Cardiac muscle cell (in vitro differentiated cells and primary cell): ENCODE measurements around the gene CAPN3. TPM values are rescaled to one million over a fixed set of nuclear protein-coding genes. Genes with fewer than 3 reads are reported as not detected.

Source experiments
- DNase-seq, 2 donors: peaks; one replicate each; pipeline versions ENCODE4 v3.0.0 to v3.0.0-alpha.2; 2010 to 2017; ENCODE audit warnings: low read depth in 1 of 2, low spot score in 1 of 2
- H3K27ac ChIP-seq: fragments of 200-600 bp; sonication (generic); 2 replicates; pipeline ENCODE4 v1.5.1; 2016
- H3K27me3 ChIP-seq: fragments of 200-600 bp; sonication (generic); 2 replicates; pipeline ENCODE4 v1.6.0; 2016; ENCODE audit warnings: control low read depth
- H3K36me3 ChIP-seq: fragments of 200-600 bp; sonication (generic); 2 replicates; pipeline ENCODE4 v1.5.1; 2016; ENCODE audit warnings: control low read depth
- H3K4me1 ChIP-seq: fragments of 200-600 bp; sonication (generic); 2 replicates; pipeline ENCODE4 v1.8.1; 2017; ENCODE audit warnings: low read depth, mild to moderate bottlenecking, mixed run types
- H3K4me3 ChIP-seq: fragments of 200-600 bp; sonication (generic); 2 replicates; pipeline ENCODE4 v1.5.1; 2016; ENCODE audit warnings: mild to moderate bottlenecking
- H3K9me3 ChIP-seq: fragments of 200-600 bp; sonication (generic); 2 replicates; pipeline ENCODE4 v1.5.1; 2017; ENCODE audit warnings: low read depth, mild to moderate bottlenecking, control low read depth
- CTCF ChIP-seq: IDR thresholded peaks from 2 replicates; pipeline ENCODE4 v1.5.1; 2012; ENCODE audit warnings: low read depth, mild to moderate bottlenecking, low read length
- polyA plus RNA-seq: library from polyadenylated mRNA; unstranded; fragments of >200 nt; fragmentation: Nextera tagmentation; extraction: Ambion mirVana; gene quantifications from 2 replicates; pipeline ENCODE4 v1.2.1, GENCODE V29; 2016
- total RNA-seq: library from RNA; depleted of rRNA; stranded (reverse); fragments of >200 nt; gene quantifications from 2 replicates; pipeline ENCODE4 v1.2.3, GENCODE V29; 2016

Gene CAPN3
- total and polyA plus RNA-seq, 2 experiments from 2014 or later = 47.0 to 88.3 TPM

GRCh38 chr15:42403389-42403788, 44.1 kb downstream of the CAPN3 start:
- H3K9me3 ChIP-seq = no peaks in the 10 kb centered on the region
- no peak overlapping the region for H3K27ac ChIP-seq
- DNase-seq = no peak
- no peak for TF ChIP-seq CTCF
- peaks cover 14% of the 10 kb centered on the region for H3K36me3 ChIP-seq
- H3K27me3 ChIP-seq = no peaks in the 10 kb centered on the region
- H3K4me3 ChIP-seq = no peak overlapping the region
- H3K4me1 ChIP-seq = no peaks in the 10 kb centered on the region

- Histone ChIP-seq H3K36me3 (peaks cover 12% of the 10 kb centered on the region), H3K4me1 (no peaks in the 10 kb centered on the region)
These were observed 45.3 kb downstream of the CAPN3 start for GRCh38 chr15:42404461-42405235.

GRCh38 chr15:42405863-42406482, 46.7 kb downstream of the CAPN3 start:
- Histone ChIP-seq H3K9me3 (no peaks in the 10 kb centered on the region), H3K27ac (no peak overlapping the region), H3K27me3 (no peaks in the 10 kb centered on the region), H3K4me1 (no peaks in the 10 kb centered on the region), H3K4me3 (no peak overlapping the region), H3K36me3 (peaks cover 12% of the 10 kb centered on the region)
- DNase-seq = no peak
- no peak for TF ChIP-seq CTCF

More at GRCh38 chr15:42404461-42405235, 45.3 kb downstream of the CAPN3 start:
- Histone ChIP-seq H3K27me3 (no peaks in the 10 kb centered on the region), H3K9me3 (no peaks in the 10 kb centered on the region), H3K4me3 (no peak overlapping the region), H3K27ac (no peak overlapping the region)
- DNase-seq = no peak
- no peak for TF ChIP-seq CTCF

GRCh38 chr15:42408178-42408577, 48.9 kb downstream of the CAPN3 start:
- Histone ChIP-seq H3K27me3 (no peaks in the 10 kb centered on the region), H3K36me3 (peaks cover 6% of the 10 kb centered on the region), H3K4me1 (no peaks in the 10 kb centered on the region), H3K27ac (no peak overlapping the region), H3K4me3 (no peak overlapping the region), H3K9me3 (no peaks in the 10 kb centered on the region)
- DNase-seq = no peak
- TF ChIP-seq CTCF = no peak

- Histone ChIP-seq H3K4me3 (no peak overlapping the region), H3K4me1 (peaks cover 2% of the 10 kb centered on the region), H3K27me3 (no peaks in the 10 kb centered on the region), H3K36me3 (peaks cover 2% of the 10 kb centered on the region), H3K9me3 (no peaks in the 10 kb centered on the region), H3K27ac (no peak overlapping the region)
- TF ChIP-seq CTCF = no peak
- no peak for DNase-seq
These were observed 49.7 kb downstream of the CAPN3 start for GRCh38 chr15:42409011-42409410.
